ENCODE results near the gene ATF6B. TPM values are rescaled to one million over a fixed set of nuclear protein-coding genes. Genes with fewer than 3 reads are reported as not detected.
A peak's percentile ranks its signal among the peaks of the same experiment; 100 is the strongest.

ATF6B gene
- total and polyA plus RNA-seq, 2 of the 13 experiments (the other 11 are each of a cell fraction or from before 2014, with no cell fraction given) = 18.1 to 44.0 TPM

DNA sequence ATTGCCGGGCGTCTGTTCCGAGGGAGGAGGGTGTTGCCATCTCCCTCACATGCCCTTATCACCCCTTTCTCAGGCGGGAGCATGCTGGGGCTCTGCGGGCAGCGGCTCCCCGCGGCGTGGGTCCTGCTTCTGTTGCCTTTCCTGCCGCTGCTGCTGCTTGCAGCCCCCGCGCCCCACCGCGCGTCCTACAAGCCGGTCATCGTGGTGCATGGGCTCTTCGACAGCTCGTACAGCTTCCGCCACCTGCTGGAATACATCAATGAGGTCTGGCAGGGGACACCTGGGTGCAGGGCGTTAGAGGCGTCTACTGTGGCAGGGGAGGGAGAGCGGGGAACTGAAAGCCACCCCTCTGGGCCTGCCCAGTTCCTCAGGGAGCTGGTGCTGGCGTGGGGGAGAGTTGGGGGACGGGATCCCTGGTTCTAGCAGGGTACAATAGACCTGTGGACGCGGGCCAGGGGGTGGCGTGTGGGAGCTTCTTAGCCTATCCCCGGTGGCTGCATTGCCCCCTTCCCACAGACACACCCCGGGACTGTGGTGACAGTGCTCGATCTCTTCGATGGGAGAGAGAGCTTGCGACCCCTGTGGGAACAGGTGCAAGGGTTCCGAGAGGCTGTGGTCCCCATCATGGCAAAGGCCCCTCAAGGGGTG, 26.6 kb upstream of the ATF6B start (continued):
- TF ChIP-seq JUNB (CRISPR knock-in tag; IDR thresholded peaks at IDR 0.05; ENCODE audit: borderline replicate concordance) (no peak), NCOA2 (CRISPR knock-in tag; IDR thresholded peaks at IDR 0.05) (no peak), GPN1 (CRISPR knock-in tag; IDR thresholded peaks at IDR 0.05; ENCODE audit: borderline replicate concordance) (no peak), KDM6A (CRISPR knock-in tag; IDR thresholded peaks at IDR 0.05; ENCODE audit: low read depth) (no peak), MTA3 (CRISPR knock-in tag; IDR thresholded peaks at IDR 0.05) (no peak), RORA (CRISPR knock-in tag; IDR thresholded peaks at IDR 0.05) (no peak), HNF4G (IDR thresholded peaks at IDR 0.05; ENCODE audit: borderline replicate concordance, low read depth, low read length) (no peak), HNF4G (CRISPR knock-in tag; IDR thresholded peaks at IDR 0.05; ENCODE audit: borderline replicate concordance, low read depth) (no peak), RFX5 (IDR thresholded peaks at IDR 0.05; ENCODE audit: low read depth, low read length) (peak; percentile 10; the same call in 1 of the 2 replicates), TBX2 (CRISPR knock-in tag; IDR thresholded peaks at IDR 0.05; ENCODE audit: borderline replicate concordance) (no peak; the same call in 1 of the 2 replicates), TBP (CRISPR knock-in tag; IDR thresholded peaks at IDR 0.05) (no peak), RXRB (CRISPR knock-in tag; IDR thresholded peaks at IDR 0.05; ENCODE audit: borderline replicate concordance) (no peak), ZSCAN22 (CRISPR knock-in tag; IDR thresholded peaks at IDR 0.05) (no peak), CENPT (CRISPR knock-in tag; IDR thresholded peaks at IDR 0.05; ENCODE audit: low read depth) (0 out of 2 replicates have a peak, but pooled peaks have one; percentile 9), FOSL1 (CRISPR knock-in tag; IDR thresholded peaks at IDR 0.05; ENCODE audit: borderline replicate concordance) (no peak), ZNF331 (CRISPR knock-in tag; IDR thresholded peaks at IDR 0.05) (peak; percentile 76; the same call in 1 of the 2 replicates), ZNF335 (CRISPR knock-in tag; IDR thresholded peaks at IDR 0.05) (no peak; the same call in 1 of the 2 replicates)
- TF ChIP-seq, protein P1, sequence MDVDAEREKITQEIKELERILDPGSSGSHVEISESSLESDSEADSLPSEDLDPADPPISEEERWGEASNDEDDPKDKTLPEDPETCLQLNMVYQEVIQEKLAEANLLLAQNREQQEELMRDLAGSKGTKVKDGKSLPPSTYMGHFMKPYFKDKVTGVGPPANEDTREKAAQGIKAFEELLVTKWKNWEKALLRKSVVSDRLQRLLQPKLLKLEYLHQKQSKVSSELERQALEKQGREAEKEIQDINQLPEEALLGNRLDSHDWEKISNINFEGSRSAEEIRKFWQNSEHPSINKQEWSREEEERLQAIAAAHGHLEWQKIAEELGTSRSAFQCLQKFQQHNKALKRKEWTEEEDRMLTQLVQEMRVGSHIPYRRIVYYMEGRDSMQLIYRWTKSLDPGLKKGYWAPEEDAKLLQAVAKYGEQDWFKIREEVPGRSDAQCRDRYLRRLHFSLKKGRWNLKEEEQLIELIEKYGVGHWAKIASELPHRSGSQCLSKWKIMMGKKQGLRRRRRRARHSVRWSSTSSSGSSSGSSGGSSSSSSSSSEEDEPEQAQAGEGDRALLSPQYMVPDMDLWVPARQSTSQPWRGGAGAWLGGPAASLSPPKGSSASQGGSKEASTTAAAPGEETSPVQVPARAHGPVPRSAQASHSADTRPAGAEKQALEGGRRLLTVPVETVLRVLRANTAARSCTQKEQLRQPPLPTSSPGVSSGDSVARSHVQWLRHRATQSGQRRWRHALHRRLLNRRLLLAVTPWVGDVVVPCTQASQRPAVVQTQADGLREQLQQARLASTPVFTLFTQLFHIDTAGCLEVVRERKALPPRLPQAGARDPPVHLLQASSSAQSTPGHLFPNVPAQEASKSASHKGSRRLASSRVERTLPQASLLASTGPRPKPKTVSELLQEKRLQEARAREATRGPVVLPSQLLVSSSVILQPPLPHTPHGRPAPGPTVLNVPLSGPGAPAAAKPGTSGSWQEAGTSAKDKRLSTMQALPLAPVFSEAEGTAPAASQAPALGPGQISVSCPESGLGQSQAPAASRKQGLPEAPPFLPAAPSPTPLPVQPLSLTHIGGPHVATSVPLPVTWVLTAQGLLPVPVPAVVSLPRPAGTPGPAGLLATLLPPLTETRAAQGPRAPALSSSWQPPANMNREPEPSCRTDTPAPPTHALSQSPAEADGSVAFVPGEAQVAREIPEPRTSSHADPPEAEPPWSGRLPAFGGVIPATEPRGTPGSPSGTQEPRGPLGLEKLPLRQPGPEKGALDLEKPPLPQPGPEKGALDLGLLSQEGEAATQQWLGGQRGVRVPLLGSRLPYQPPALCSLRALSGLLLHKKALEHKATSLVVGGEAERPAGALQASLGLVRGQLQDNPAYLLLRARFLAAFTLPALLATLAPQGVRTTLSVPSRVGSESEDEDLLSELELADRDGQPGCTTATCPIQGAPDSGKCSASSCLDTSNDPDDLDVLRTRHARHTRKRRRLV (CRISPR knock-in tag; IDR thresholded peaks at IDR 0.05) = peak; percentile 26; the same call in 1 of the 2 replicates
- TF ChIP-seq, protein P2, sequence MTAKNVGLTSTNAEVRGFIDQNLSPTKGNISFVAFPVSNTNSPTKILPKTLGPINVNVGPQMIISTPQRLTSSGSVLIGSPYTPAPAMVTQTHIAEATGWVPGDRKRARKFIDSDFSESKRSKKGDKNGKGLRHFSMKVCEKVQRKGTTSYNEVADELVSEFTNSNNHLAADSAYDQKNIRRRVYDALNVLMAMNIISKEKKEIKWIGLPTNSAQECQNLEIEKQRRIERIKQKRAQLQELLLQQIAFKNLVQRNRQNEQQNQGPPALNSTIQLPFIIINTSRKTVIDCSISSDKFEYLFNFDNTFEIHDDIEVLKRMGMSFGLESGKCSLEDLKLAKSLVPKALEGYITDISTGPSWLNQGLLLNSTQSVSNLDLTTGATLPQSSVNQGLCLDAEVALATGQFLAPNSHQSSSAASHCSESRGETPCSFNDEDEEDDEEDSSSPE (CRISPR knock-in tag; IDR thresholded peaks at IDR 0.05) = no peak; the same call in 1 of the 2 replicates
- TF ChIP-seq, protein P3, sequence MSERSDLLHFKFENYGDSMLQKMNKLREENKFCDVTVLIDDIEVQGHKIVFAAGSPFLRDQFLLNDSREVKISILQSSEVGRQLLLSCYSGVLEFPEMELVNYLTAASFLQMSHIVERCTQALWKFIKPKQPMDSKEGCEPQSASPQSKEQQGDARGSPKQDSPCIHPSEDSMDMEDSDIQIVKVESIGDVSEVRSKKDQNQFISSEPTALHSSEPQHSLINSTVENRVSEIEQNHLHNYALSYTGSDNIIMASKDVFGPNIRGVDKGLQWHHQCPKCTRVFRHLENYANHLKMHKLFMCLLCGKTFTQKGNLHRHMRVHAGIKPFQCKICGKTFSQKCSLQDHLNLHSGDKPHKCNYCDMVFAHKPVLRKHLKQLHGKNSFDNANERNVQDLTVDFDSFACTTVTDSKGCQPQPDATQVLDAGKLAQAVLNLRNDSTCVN (CRISPR knock-in tag; IDR thresholded peaks at IDR 0.05; ENCODE audit: borderline replicate concordance) = peak; percentile 31; the same call in 1 of the 2 replicates
- TF ChIP-seq, protein P4, sequence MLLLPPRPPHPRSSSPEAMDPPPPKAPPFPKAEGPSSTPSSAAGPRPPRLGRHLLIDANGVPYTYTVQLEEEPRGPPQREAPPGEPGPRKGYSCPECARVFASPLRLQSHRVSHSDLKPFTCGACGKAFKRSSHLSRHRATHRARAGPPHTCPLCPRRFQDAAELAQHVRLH (CRISPR knock-in tag; IDR thresholded peaks at IDR 0.05; ENCODE audit: borderline replicate concordance, low read depth) = peak; percentile 32; the same call in 1 of the 2 replicates
- TF ChIP-seq, protein P5, sequence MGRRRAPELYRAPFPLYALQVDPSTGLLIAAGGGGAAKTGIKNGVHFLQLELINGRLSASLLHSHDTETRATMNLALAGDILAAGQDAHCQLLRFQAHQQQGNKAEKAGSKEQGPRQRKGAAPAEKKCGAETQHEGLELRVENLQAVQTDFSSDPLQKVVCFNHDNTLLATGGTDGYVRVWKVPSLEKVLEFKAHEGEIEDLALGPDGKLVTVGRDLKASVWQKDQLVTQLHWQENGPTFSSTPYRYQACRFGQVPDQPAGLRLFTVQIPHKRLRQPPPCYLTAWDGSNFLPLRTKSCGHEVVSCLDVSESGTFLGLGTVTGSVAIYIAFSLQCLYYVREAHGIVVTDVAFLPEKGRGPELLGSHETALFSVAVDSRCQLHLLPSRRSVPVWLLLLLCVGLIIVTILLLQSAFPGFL (CRISPR knock-in tag; IDR thresholded peaks at IDR 0.05) = no peak

Measured in HepG2 (cell line).